ENCODE results near the gene MVB12B. TPM values are rescaled to one million over a fixed set of nuclear protein-coding genes. Genes with fewer than 3 reads are reported as not detected.
A peak's percentile ranks its signal among the peaks of the same experiment; 100 is the strongest.

Gene MVB12B
- total and polyA plus RNA-seq, 2 of the 4 experiments (the other 2 are of a cell fraction) = 2.0 to 4.0 TPM

DNA sequence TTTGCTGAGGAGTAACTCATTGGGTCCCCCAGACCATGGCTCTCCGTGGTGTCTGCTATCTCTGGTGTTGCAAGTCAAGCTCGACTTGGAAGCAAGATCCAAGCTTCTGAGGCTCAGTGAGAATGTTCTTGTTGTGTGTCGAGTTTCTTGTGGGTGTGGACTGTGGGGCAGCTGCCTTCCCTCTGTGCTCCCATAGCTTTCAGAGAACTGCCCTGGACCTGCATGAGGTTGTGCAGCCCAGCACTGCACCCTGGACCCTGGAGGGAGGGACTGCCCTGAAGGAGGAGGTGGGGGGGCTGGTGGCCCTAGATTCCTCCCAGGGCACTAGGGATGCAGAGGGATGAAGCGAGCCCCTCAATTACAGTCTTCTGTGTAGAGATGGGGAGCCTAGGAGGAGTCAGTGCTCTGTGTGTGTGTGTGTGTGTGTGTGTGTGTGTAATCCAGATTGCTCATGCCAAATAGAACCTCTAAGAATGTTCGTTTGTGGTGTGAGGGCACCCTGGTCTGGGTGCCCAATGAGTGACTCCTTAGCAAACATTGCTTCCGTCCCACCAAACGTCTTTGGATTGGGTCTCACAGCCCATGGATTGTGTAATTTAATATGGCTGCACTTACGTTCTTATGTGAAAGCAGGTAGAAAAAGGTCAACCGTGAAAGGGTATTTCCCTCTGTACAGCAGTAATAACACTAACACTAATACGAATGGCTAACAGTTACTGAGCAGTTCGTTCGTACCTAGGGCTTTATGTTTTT lies 143.8 kb downstream of the MVB12B start:
- no peak overlapping the region for H3K4ac ChIP-seq (ENCODE audit: low read depth, low read length)
- ATAC-seq (ENCODE audit: low read depth) (no peak), DNase-seq (no peak)
- no peak overlapping the region for H2AK5ac ChIP-seq (ENCODE audit: low read depth, low read length)
- H3K18ac ChIP-seq (ENCODE audit: low read depth, low read length) = no peak overlapping the region
- dilution Hi-C loops (cut with HindIII; ENCODE audit: low sequenced_read_pairs, unreplicated experiment) = no loop called here
- no peaks in the 10 kb centered on the region for H3K9me3 ChIP-seq (ENCODE audit: control insufficient read depth, insufficient read depth, low read length)
- no peaks in the 10 kb centered on the region for H3K27me3 ChIP-seq (ENCODE audit: control insufficient read depth, insufficient read depth, low read length)
- no TSS peak for BruUV-seq (replicated peaks)
- CTCF ChIA-PET = no interaction called here
- H3K4me1 ChIP-seq (ENCODE audit: control insufficient read depth, insufficient read depth, low read length) = peaks cover 9% of the 10 kb centered on the region
- H4K91ac ChIP-seq (ENCODE audit: insufficient read depth, low read depth, low read length) = no peak overlapping the region
- H3K56ac ChIP-seq (ENCODE audit: extremely low read depth, insufficient read depth, low read length) = no peak overlapping the region
- whole genome bisulfite sequencing, 2 experiments (ENCODE audit: extremely low coverage in 2 of 2, insufficient read length in 1 of 2) = no CpG with 5 or more reads among the region's 12 CpGs
- H3K14ac ChIP-seq (replicated peaks; ENCODE audit: low read depth, low read length) = 0 out of 2 replicates have a peak overlapping the region, but pooled peaks have one; percentile 20
- POLR2A ChIA-PET (ENCODE audit: unreplicated experiment) = no interaction called here
- TF ChIP-seq, protein P1, sequence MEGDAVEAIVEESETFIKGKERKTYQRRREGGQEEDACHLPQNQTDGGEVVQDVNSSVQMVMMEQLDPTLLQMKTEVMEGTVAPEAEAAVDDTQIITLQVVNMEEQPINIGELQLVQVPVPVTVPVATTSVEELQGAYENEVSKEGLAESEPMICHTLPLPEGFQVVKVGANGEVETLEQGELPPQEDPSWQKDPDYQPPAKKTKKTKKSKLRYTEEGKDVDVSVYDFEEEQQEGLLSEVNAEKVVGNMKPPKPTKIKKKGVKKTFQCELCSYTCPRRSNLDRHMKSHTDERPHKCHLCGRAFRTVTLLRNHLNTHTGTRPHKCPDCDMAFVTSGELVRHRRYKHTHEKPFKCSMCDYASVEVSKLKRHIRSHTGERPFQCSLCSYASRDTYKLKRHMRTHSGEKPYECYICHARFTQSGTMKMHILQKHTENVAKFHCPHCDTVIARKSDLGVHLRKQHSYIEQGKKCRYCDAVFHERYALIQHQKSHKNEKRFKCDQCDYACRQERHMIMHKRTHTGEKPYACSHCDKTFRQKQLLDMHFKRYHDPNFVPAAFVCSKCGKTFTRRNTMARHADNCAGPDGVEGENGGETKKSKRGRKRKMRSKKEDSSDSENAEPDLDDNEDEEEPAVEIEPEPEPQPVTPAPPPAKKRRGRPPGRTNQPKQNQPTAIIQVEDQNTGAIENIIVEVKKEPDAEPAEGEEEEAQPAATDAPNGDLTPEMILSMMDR (conservative IDR thresholded peaks at IDR 0.05; ENCODE audit: low read depth, low read length) = no peak
- TF ChIP-seq CHD1 (IDR thresholded peaks at IDR 0.05; ENCODE audit: low read depth, low read length) = no peak
- TF ChIP-seq RCOR1 (IDR thresholded peaks at IDR 0.05; ENCODE audit: insufficient replicate concordance, low read length) = no peak
- TF ChIP-seq FOS (IDR thresholded peaks at IDR 0.05; ENCODE audit: low read depth, low read length) = no peak
- H3K4me3 ChIP-seq (ENCODE audit: insufficient read depth, low read depth, low read length) = no peak overlapping the region
- H2AK9ac ChIP-seq (replicated peaks; ENCODE audit: low read depth, low read length, poor library complexity) = no peak overlapping the region
- no peak overlapping the region for H3K4me2 ChIP-seq (ENCODE audit: low read depth, low read length)
- H2BK15ac ChIP-seq (ENCODE audit: low read depth, low read length) = no peak overlapping the region
- H4K20me1 ChIP-seq (ENCODE audit: insufficient read depth, low read length) = no peaks in the 10 kb centered on the region
- no peaks in the 10 kb centered on the region for H3K36me3 ChIP-seq (ENCODE audit: control insufficient read depth, insufficient read depth, low read length)
- no peak overlapping the region for H2BK5ac ChIP-seq (ENCODE audit: low read depth, low read length, poor library complexity, severe bottlenecking)
- peaks cover 11% of the 10 kb centered on the region for H3K9me1 ChIP-seq (ENCODE audit: insufficient read depth, low read length)
- no peak overlapping the region for H2AFZ ChIP-seq (replicated peaks; ENCODE audit: low read length, poor library complexity)
- in situ Hi-C loops (cut with MboI; ENCODE audit: low sequenced_read_pairs) = no loop called here
- no peak overlapping the region for H3K9ac ChIP-seq (ENCODE audit: low read depth, low read length)
- intact Hi-C loops (cut with micrococcal nuclease) = no loop called here
- H4K5ac ChIP-seq (ENCODE audit: low read depth, low read length) = no peak overlapping the region
- no peaks in the 10 kb centered on the region for H3K79me1 ChIP-seq (ENCODE audit: low read depth in 1 of 2, low read length in 2 of 2)
- no peak overlapping the region for H2BK120ac ChIP-seq (ENCODE audit: low read depth, low read length)
- no peak overlapping the region for H3K23ac ChIP-seq (ENCODE audit: low read depth, low read length)
- H2BK20ac ChIP-seq (ENCODE audit: low read depth, low read length) = no peak overlapping the region
- no peak overlapping the region for H3K27ac ChIP-seq (ENCODE audit: insufficient read depth, low read length)
- H4K8ac ChIP-seq (ENCODE audit: low read depth in 2 of 2, low read length in 2 of 2) = no peak overlapping the region
